NT2/D1 (cell line): Measurements from ENCODE around the gene NUCB1.

Experiments used
- DNase-seq: peaks from one replicate; pipeline ENCODE4 v3.0.0-alpha.2; 2011; ENCODE audit warnings: low read depth, low spot score
- H3K27me3 ChIP-seq: 2 replicates; pipeline ENCODE4 v1.6.0; 2011; ENCODE audit warnings: mild to moderate bottlenecking; ENCODE audit not compliant: insufficient read length, insufficient read depth
- H3K36me3 ChIP-seq: 2 replicates; pipeline ENCODE4 v1.6.1; 2011; ENCODE audit warnings: mild to moderate bottlenecking, low read length, mixed read lengths; ENCODE audit not compliant: insufficient read depth, insufficient read length
- H3K4me1 ChIP-seq: 2 replicates; pipeline ENCODE4 v1.5.1; 2011; ENCODE audit not compliant: insufficient read depth, insufficient read length
- H3K4me3 ChIP-seq: 2 replicates; pipeline ENCODE4 v1.5.1; 2011; ENCODE audit warnings: low read depth; ENCODE audit not compliant: insufficient read length
- H3K9ac ChIP-seq: 2 replicates; pipeline ENCODE4 v1.6.0; 2011; ENCODE audit warnings: low read depth; ENCODE audit not compliant: insufficient read length
- H3K9me3 ChIP-seq: 2 replicates; pipeline ENCODE4 v1.5.1; 2011; ENCODE audit warnings: mild to moderate bottlenecking, low read length; ENCODE audit not compliant: insufficient read depth
- SUZ12 ChIP-seq: IDR thresholded peaks from 2 replicates; pipeline ENCODE4 v1.6.1; 2011; ENCODE audit not compliant: insufficient read length, insufficient read depth; ENCODE audit errors: extremely low read depth
- YY1 ChIP-seq: IDR thresholded peaks from 2 replicates; pipeline ENCODE4 v1.6.1; 2011; ENCODE audit not compliant: insufficient read length, insufficient read depth
- ZNF274 ChIP-seq: IDR thresholded peaks from 2 replicates; pipeline ENCODE4 v1.6.1; 2011; ENCODE audit warnings: mild to moderate bottlenecking, low read depth, low read length

The NUCB1 gene

DNA sequence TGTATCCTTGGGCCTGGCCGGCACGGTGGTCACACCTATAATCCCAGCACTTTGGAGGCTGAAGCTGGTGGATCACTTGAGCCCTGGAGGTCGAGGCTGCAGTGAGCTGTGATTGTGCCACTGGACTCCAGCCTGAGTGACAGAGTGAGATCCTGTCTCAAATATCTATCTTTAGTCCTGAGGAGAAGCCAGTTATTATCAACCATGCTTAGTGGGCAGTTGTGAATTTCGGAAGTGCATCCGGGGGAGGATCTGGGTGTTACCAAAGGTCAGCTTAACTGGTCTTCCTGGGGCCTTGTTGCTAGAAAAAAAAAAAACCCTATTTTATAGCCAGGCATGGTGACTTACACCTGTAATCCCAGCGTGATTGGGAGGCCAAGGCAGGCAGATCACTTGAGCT, 43.0 kb downstream of the NUCB1 start:
- no peak for TF ChIP-seq SUZ12
- TF ChIP-seq YY1, result no peak
- no peak for TF ChIP-seq ZNF274
- Histone ChIP-seq H3K9ac (no peak overlapping the region), H3K4me3 (no peak overlapping the region), H3K27me3 (no peaks in the 10 kb centered on the region), H3K4me1 (no peaks in the 10 kb centered on the region), H3K36me3 (no peaks in the 10 kb centered on the region), H3K9me3 (peaks cover 23% of the 10 kb centered on the region; the same call in 1 of the 2 replicates)
- no peak for DNase-seq

GRCh38 chr19:48945415-48945814, 45.3 kb downstream of the NUCB1 start:
- Histone ChIP-seq H3K9me3 (peaks cover 23% of the 10 kb centered on the region; the same call in 1 of the 2 replicates), H3K36me3 (no peaks in the 10 kb centered on the region), H3K4me1 (no peaks in the 10 kb centered on the region), H3K4me3 (no peak overlapping the region), H3K27me3 (no peaks in the 10 kb centered on the region), H3K9ac (no peak overlapping the region)
- no peak for TF ChIP-seq YY1
- no peak for TF ChIP-seq SUZ12
- no peak for TF ChIP-seq ZNF274
- DNase-seq, result no peak

DNA sequence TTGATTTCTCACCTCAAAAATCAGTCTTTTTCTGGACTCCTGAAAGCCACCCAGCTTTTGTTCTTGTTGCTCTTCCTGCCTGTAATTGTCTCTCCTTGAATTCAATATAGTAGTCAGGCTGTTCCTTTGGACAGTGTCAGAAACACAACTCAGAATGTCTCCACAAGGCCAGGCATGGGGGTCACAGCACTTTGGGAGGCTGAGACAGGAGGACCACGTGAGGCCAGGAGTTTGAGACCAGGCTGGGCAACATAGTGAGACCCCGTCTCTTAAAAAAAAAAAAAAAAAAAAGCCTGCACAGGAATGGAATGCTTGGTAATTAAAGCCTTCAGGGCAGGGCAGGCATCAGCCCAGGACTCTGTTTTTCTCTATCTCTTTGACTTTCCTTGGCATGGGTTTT, 45.7 kb downstream of the NUCB1 start:
- TF ChIP-seq SUZ12, result no peak
- no peak for TF ChIP-seq YY1
- TF ChIP-seq ZNF274, result no peak
- H3K9me3 ChIP-seq, result peaks cover 19% of the 10 kb centered on the region; the same call in 1 of the 2 replicates
- H3K9ac ChIP-seq, result no peak overlapping the region
- no peaks in the 10 kb centered on the region for H3K36me3 ChIP-seq
- DNase-seq, result no peak
- H3K4me1 ChIP-seq, result no peaks in the 10 kb centered on the region
- no peaks in the 10 kb centered on the region for H3K27me3 ChIP-seq
- no peak overlapping the region for H3K4me3 ChIP-seq

GRCh38 chr19:48946463-48947257, 46.5 kb downstream of the NUCB1 start:
- Histone ChIP-seq H3K36me3 (no peaks in the 10 kb centered on the region), H3K9me3 (peaks cover 12% of the 10 kb centered on the region; the same call in 1 of the 2 replicates), H3K27me3 (no peaks in the 10 kb centered on the region), H3K9ac (no peak overlapping the region), H3K4me1 (no peaks in the 10 kb centered on the region), H3K4me3 (no peak overlapping the region)
- DNase-seq, result no peak
- TF ChIP-seq SUZ12, result no peak
- no peak for TF ChIP-seq YY1
- no peak for TF ChIP-seq ZNF274

DNA sequence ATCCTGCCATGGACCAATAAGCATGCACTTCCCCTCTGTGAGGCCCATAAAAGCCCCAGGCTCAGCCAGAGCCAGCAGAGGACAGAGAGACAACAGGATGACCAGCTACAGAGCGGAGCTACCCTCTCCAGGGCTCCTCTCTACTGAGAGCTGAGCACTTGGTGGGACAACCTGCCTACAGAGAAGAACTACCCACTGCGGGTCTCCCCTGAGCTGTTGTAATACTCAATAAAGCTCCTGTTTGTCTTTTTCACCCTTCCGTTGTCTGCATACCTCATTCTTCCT, 47.1 kb downstream of the NUCB1 start:
- DNase-seq, result no peak
- Histone ChIP-seq H3K4me3 (no peak overlapping the region), H3K27me3 (no peaks in the 10 kb centered on the region), H3K4me1 (no peaks in the 10 kb centered on the region), H3K36me3 (no peaks in the 10 kb centered on the region), H3K9ac (no peak overlapping the region), H3K9me3 (peaks cover 12% of the 10 kb centered on the region; the same call in 1 of the 2 replicates)
- no peak for TF ChIP-seq ZNF274
- TF ChIP-seq YY1, result no peak
- TF ChIP-seq SUZ12, result no peak

GRCh38 chr19:48950159-48950558, 50.0 kb downstream of the NUCB1 start:
- no peak overlapping the region for H3K9ac ChIP-seq
- H3K4me1 ChIP-seq, result no peaks in the 10 kb centered on the region
- H3K27me3 ChIP-seq, result no peaks in the 10 kb centered on the region
- TF ChIP-seq ZNF274 (no peak), YY1 (no peak), SUZ12 (no peak)
- no peaks in the 10 kb centered on the region for H3K36me3 ChIP-seq
- H3K9me3 ChIP-seq, result peaks cover 12% of the 10 kb centered on the region; the same call in 1 of the 2 replicates
- no peak for DNase-seq
- no peak overlapping the region for H3K4me3 ChIP-seq

DNA sequence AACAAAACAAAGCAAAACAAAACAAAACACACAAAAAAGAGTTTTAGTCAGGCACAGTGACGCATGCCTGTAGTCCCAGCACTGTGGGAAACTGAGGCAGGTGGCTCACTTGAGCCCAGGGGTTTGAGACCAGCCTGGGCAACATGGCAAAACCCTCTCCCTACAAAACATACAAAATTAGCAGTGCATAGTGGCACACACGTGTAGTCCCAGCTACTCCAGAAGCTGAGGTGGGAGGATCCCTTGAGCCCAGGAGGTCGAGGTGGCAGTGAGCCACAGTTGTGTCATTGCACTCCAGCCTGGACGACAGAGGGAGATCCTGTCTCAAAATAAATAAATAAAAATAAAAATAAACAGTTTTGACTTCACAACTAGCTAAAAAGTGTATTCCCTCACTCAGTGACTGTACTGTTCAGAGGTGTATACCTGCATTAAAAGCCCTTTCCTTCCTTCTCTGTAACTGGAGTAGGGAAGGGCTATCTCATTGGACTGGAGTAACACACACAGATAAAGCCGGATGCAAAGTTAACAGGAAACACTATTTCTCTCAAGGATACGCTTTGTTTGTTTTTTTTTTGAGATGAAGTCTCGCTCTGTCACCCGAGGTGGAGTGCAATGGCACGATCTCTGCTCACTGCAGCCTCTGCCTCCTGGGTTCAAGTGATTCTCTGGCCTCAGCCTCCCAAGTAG, 50.9 kb downstream of the NUCB1 start:
- Histone ChIP-seq H3K9ac (no peak overlapping the region), H3K27me3 (no peaks in the 10 kb centered on the region), H3K4me3 (no peak overlapping the region), H3K9me3 (peaks cover 12% of the 10 kb centered on the region; the same call in 1 of the 2 replicates), H3K4me1 (peaks cover 2% of the 10 kb centered on the region), H3K36me3 (peaks cover 7% of the 10 kb centered on the region)
- no peak for TF ChIP-seq SUZ12
- no peak for TF ChIP-seq YY1
- TF ChIP-seq ZNF274, result no peak
- DNase-seq, result no peak
